Duodenal mucosa (tissue), 2 donors: ENCODE measurements around the gene JAKMIP2.

Source experiments
- H3K27ac ChIP-seq: one replicate; pipeline ENCODE4 v1.7.0; 2013; ENCODE audit warnings: low read depth, low read length
- H3K27me3 ChIP-seq, 2 donors: one replicate each; pipeline ENCODE4 v1.7.0; 2013; ENCODE audit warnings: low read length in 2 of 2, control low read depth in 1 of 2; ENCODE audit not compliant: insufficient read depth in 2 of 2, control insufficient read depth in 1 of 2
- H3K36me3 ChIP-seq, 2 donors: one replicate each; pipeline ENCODE4 v1.7.0; 2013; ENCODE audit warnings: low read length in 2 of 2, control low read depth in 1 of 2; ENCODE audit not compliant: insufficient read depth in 2 of 2, control insufficient read depth in 1 of 2
- H3K4me1 ChIP-seq, 2 donors: one replicate each; pipeline ENCODE4 v1.7.0; 2013; ENCODE audit warnings: low read length in 2 of 2, control low read depth in 1 of 2; ENCODE audit not compliant: insufficient read depth in 2 of 2, control insufficient read depth in 1 of 2
- H3K4me3 ChIP-seq, 2 donors: one replicate each; pipeline ENCODE4 v1.7.0; 2013; ENCODE audit warnings: low read length in 2 of 2, low read depth in 1 of 2
- H3K9ac ChIP-seq, 2 donors: one replicate each; pipeline ENCODE4 v1.7.0; 2013; ENCODE audit warnings: low read length in 2 of 2, low read depth in 1 of 2
- H3K9me3 ChIP-seq, 2 donors: one replicate each; pipeline ENCODE4 v1.7.0; 2013; ENCODE audit warnings: low read length in 2 of 2, control low read depth in 1 of 2; ENCODE audit not compliant: control insufficient read depth in 1 of 2

The JAKMIP2 gene

DNA sequence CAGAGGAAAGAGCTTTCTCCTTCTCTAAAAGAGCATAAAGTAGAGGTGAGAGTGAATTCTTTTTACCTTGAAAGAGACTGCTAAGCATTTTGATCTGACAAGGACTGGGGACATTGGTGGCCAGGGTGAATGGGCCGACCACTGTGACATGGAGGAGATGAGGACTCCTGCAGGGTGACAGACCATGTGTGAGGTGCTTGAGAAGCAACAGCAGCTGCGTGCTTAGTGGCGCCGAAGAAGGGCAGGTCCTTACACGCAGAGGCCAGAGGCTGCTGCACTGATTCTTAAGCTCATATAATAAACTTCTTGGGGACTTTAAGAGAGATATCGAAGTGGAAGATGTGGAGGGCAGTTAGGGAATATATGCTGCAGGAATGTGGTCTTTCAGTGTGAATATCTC lies 8.7 kb upstream of the JAKMIP2 start:
- Histone ChIP-seq H3K9me3 (no peaks in the 10 kb centered on the region), H3K4me1 (no peaks in the 10 kb centered on the region), H3K27ac (no peak overlapping the region), H3K27me3 (no peaks in the 10 kb centered on the region), H3K36me3 (no peaks in the 10 kb centered on the region), H3K9ac (no peak overlapping the region), H3K4me3 (no peak overlapping the region)

DNA sequence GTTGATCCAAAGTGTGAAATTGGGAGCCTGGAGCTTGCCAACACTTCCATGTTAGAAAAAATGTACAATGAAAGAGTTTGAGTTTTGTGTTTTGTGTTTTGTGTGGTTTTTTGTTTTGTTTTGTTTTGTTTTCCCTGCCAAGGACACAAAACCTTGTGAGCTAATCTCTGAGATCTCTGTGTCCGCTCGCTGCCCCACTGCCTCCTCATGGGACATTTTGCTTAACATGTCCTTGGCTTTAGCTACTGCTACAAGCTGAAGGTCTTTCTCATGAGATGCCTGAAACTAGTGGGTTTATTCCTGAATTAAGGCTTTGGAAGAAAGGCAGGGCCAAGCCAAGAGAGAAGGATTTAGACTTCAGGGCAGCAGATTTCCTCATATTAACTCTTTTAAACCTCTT lies 7.3 kb upstream of the JAKMIP2 start:
- Histone ChIP-seq H3K27me3 (no peaks in the 10 kb centered on the region), H3K27ac (no peak overlapping the region), H3K36me3 (no peaks in the 10 kb centered on the region), H3K4me1 (no peaks in the 10 kb centered on the region), H3K9ac (no peak overlapping the region), H3K4me3 (no peak overlapping the region), H3K9me3 (no peaks in the 10 kb centered on the region)

DNA sequence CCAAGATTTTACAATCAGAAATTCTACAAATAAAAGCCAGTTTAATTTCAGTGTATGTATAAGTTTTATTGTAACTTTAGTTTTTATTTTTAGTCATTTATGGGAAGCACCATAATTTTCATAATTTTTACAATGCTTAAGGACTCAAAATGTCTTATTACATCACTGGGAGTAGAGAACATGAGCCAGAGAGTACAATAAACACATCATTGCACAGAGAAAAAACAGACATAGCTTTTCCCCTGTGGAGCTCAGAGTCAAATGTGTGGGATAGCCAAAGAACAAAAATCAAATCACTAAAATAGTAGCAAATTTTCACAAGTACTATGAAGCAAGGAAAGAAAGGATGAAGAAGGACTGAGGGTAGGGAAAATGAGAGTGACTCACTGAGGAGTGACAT lies 5.5 kb upstream of the JAKMIP2 start:
- Histone ChIP-seq H3K4me1 (no peaks in the 10 kb centered on the region), H3K9me3 (no peaks in the 10 kb centered on the region), H3K27me3 (no peaks in the 10 kb centered on the region), H3K9ac (no peak overlapping the region), H3K4me3 (no peak overlapping the region), H3K27ac (no peak overlapping the region), H3K36me3 (no peaks in the 10 kb centered on the region)

DNA sequence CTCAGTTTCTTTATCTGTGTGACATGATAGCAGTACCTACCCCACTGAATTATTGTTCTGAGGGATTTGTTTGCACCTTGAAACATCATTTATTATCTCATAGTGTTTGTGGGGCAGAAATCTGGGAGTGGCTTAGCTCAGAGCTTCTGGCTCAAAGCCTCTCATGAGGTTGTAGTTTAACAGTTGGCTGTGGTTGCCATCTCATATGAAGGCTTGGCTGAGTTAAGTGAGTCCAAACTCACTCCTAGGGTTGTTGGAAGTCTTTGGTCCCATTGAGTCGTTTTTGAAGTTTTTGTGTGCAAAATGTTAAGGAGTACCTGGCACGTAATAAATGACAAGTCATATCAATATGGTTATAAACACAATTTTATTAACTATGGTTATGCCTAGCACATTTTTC lies 3.6 kb upstream of the JAKMIP2 start:
- Histone ChIP-seq H3K27me3 (no peaks in the 10 kb centered on the region), H3K4me1 (no peaks in the 10 kb centered on the region), H3K9ac (no peak overlapping the region), H3K36me3 (no peaks in the 10 kb centered on the region), H3K4me3 (no peak overlapping the region), H3K27ac (no peak overlapping the region), H3K9me3 (no peaks in the 10 kb centered on the region)

DNA sequence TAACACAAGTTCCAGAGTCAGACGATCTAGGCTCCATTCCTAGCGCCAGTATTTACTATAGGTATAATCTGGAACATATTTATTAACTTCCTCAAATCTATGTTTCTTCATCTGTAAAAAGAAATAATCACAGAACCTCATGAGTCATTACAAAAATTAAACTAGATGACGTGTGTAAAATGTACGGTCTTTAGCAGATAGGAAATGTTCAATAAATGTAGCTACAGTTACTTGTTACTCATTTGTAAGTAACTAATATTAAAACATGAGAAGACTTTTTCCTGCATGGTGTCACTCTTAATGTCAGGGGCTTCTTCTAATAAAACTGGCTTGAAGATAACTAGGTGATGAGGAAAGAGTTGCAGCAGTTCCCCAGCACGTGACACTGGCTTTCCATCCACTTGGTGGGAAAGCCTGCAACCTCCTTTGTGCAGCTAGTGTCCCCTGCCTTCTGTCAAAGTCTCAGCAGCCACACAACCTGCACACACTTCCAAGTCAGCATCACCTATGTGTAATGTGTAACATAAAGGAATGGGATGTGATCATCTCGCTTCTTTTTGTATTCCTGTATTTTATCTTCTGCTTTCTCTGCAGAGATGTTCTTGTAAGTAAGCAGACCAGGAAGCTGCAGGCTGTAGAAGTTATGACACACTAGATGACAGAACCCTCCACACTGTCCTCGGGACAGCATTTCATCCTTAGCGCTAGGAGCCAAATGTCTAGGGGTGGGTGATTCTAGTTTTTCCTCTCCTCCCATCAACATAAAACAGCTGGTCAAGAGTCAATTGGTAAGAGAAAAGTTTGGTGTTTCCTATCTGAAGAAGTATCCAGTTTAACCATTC lies 1.8 kb upstream of the JAKMIP2 start:
- Histone ChIP-seq H3K27me3 (no peaks in the 10 kb centered on the region), H3K9me3 (no peaks in the 10 kb centered on the region), H3K36me3 (no peaks in the 10 kb centered on the region), H3K27ac (no peak overlapping the region), H3K4me3 (no peak overlapping the region), H3K9ac (no peak overlapping the region), H3K4me1 (no peaks in the 10 kb centered on the region)

DNA sequence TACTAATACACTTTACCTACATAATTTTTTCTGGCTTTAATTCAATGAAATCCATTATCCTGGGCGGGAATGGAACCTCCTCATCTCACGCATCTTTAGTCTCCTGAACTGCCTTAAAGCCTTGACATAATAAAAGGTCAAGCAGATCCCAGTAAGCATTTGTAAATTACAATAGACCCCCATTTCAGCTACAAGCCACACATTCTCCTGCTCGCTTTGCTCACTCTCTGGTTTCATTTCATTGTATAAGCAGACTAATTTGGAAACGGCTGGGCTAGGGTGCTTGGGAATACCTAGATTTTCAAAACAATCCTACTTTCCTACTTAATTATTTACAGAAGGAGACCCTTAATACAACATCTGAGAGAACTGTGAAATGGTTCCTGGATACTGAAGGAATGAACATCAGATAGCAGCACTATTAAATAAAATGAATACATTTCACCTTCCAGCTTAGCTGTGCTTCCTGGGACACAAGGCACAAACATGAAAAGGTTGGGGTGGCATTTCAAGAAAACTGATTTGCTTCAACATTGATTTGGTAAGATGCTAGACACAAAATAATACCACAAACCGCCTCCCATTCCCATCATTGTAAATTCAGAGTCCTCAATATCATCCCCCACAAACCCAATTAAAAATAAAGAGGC lies 1.5 kb downstream of the JAKMIP2 start:
- H3K27ac ChIP-seq: no peak overlapping the region
- no peaks in the 10 kb centered on the region for H3K4me1 ChIP-seq
- no peaks in the 10 kb centered on the region for H3K27me3 ChIP-seq
- H3K36me3 ChIP-seq: no peaks in the 10 kb centered on the region
- no peak overlapping the region for H3K9ac ChIP-seq
- H3K4me3 ChIP-seq: no peak overlapping the region
- H3K9me3 ChIP-seq: no peaks in the 10 kb centered on the region

GRCh38 chr5:147779694-147780093 lies 2.8 kb downstream of the JAKMIP2 start:
- H3K27me3 ChIP-seq: no peaks in the 10 kb centered on the region
- H3K27ac ChIP-seq: no peak overlapping the region
- no peak overlapping the region for H3K9ac ChIP-seq
- H3K4me3 ChIP-seq: no peak overlapping the region
- no peaks in the 10 kb centered on the region for H3K9me3 ChIP-seq
- no peaks in the 10 kb centered on the region for H3K4me1 ChIP-seq
- no peaks in the 10 kb centered on the region for H3K36me3 ChIP-seq

- no peak overlapping the region for H3K9ac ChIP-seq
- H3K27ac ChIP-seq: no peak overlapping the region
- no peaks in the 10 kb centered on the region for H3K36me3 ChIP-seq
- no peaks in the 10 kb centered on the region for H3K4me1 ChIP-seq
- H3K4me3 ChIP-seq: no peak overlapping the region
- H3K9me3 ChIP-seq: no peaks in the 10 kb centered on the region
- H3K27me3 ChIP-seq: no peaks in the 10 kb centered on the region
These were observed 5.5 kb downstream of the JAKMIP2 start for GRCh38 chr5:147776989-147777388.

DNA sequence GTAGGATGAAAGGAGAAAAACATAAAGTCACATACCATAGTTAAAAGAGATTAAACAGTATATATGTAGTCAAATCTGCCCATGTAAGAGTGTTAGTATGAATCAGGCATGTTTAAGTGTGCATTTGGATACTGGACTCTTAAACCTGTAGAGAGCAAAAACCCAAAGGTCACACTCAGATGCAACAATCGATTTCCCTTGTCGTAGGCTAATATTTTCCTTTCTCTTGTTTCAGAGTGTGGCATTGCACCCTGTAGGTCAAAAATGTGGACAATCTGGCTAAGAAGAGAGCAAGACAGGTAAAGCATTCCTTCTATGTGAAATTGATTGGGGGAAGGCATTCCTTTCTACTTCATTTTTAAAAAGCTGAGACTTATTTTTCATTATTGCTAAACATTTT lies 8.9 kb downstream of the JAKMIP2 start:
- no peak overlapping the region for H3K4me3 ChIP-seq
- no peaks in the 10 kb centered on the region for H3K27me3 ChIP-seq
- no peaks in the 10 kb centered on the region for H3K36me3 ChIP-seq
- H3K27ac ChIP-seq: no peak overlapping the region
- no peaks in the 10 kb centered on the region for H3K9me3 ChIP-seq
- H3K4me1 ChIP-seq: no peaks in the 10 kb centered on the region
- no peak overlapping the region for H3K9ac ChIP-seq

DNA sequence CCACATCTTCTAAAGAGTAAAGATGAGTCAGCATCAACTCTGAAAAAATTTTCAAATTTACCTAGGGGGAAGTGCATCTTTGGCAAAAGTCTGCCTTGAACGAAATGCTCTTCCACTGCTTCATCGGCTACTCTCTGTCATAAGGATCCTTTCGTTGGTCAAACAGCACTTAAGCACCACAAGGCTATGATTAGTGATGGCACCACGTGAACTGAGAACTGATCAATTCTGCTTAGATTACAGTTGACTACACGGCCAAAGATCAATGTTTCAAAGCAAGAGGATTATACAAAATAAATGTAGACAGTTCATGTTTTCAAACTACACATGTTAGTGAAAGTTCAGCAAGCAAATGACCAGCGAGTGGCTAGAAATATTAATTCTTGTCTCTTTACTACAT lies 9.4 kb downstream of the JAKMIP2 start:
- no peak overlapping the region for H3K27ac ChIP-seq
- no peak overlapping the region for H3K4me3 ChIP-seq
- no peaks in the 10 kb centered on the region for H3K9me3 ChIP-seq
- no peaks in the 10 kb centered on the region for H3K27me3 ChIP-seq
- H3K4me1 ChIP-seq: no peaks in the 10 kb centered on the region
- no peak overlapping the region for H3K9ac ChIP-seq
- H3K36me3 ChIP-seq: no peaks in the 10 kb centered on the region
